ENCODE measurements around the gene CLSTN3.

DNA sequence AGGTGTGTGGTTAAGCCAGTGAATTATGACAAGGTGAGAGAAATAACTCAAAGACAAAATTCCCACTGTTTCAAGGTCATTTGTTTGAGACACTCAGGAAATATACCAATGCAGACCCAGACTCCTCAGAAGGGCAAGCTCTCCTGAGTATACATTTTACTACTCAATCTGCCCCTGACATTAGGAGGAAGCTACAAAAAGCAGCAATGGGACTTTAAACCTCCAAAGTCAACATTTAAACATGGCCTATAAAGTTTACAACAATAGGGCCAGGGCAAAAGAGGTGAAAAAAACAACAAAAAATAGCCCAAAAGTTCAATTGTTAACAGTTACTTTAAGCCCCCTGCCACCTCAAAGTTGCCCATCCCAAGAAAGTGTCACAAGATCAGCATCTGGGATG is 39.8 kb downstream of the CLSTN3 start:
- TF ChIP-seq, protein P1, sequence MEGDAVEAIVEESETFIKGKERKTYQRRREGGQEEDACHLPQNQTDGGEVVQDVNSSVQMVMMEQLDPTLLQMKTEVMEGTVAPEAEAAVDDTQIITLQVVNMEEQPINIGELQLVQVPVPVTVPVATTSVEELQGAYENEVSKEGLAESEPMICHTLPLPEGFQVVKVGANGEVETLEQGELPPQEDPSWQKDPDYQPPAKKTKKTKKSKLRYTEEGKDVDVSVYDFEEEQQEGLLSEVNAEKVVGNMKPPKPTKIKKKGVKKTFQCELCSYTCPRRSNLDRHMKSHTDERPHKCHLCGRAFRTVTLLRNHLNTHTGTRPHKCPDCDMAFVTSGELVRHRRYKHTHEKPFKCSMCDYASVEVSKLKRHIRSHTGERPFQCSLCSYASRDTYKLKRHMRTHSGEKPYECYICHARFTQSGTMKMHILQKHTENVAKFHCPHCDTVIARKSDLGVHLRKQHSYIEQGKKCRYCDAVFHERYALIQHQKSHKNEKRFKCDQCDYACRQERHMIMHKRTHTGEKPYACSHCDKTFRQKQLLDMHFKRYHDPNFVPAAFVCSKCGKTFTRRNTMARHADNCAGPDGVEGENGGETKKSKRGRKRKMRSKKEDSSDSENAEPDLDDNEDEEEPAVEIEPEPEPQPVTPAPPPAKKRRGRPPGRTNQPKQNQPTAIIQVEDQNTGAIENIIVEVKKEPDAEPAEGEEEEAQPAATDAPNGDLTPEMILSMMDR (IDR thresholded peaks at IDR 0.05 in 2 of 3, conservative IDR thresholded peaks at IDR 0.05 in 1 of 3; ENCODE audit: control insufficient read depth in 2 of 3, extremely low read depth in 1 of 3, insufficient read depth in 1 of 3, low read depth in 3 of 3, low read length in 3 of 3), result no peak
- TF ChIP-seq STAT3 (IDR thresholded peaks at IDR 0.05; ENCODE audit: low read depth, low read length), result no peak
- TF ChIP-seq ZNF24 (IDR thresholded peaks at IDR 0.05), result no peak
- TF ChIP-seq, protein P2, sequence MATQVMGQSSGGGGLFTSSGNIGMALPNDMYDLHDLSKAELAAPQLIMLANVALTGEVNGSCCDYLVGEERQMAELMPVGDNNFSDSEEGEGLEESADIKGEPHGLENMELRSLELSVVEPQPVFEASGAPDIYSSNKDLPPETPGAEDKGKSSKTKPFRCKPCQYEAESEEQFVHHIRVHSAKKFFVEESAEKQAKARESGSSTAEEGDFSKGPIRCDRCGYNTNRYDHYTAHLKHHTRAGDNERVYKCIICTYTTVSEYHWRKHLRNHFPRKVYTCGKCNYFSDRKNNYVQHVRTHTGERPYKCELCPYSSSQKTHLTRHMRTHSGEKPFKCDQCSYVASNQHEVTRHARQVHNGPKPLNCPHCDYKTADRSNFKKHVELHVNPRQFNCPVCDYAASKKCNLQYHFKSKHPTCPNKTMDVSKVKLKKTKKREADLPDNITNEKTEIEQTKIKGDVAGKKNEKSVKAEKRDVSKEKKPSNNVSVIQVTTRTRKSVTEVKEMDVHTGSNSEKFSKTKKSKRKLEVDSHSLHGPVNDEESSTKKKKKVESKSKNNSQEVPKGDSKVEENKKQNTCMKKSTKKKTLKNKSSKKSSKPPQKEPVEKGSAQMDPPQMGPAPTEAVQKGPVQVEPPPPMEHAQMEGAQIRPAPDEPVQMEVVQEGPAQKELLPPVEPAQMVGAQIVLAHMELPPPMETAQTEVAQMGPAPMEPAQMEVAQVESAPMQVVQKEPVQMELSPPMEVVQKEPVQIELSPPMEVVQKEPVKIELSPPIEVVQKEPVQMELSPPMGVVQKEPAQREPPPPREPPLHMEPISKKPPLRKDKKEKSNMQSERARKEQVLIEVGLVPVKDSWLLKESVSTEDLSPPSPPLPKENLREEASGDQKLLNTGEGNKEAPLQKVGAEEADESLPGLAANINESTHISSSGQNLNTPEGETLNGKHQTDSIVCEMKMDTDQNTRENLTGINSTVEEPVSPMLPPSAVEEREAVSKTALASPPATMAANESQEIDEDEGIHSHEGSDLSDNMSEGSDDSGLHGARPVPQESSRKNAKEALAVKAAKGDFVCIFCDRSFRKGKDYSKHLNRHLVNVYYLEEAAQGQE (IDR thresholded peaks at IDR 0.05; ENCODE audit: low read depth, low read length), result no peak
- TF ChIP-seq CBX3 (IDR thresholded peaks at IDR 0.05; ENCODE audit: borderline replicate concordance, low read depth), result no peak
- no peak for TF ChIP-seq EZH2 (IDR thresholded peaks at IDR 0.05; ENCODE audit: borderline replicate concordance, control insufficient read depth, low read depth, low read length)
- no peak for TF ChIP-seq BACH1 (IDR thresholded peaks at IDR 0.05; ENCODE audit: borderline replicate concordance)
- no peak for TF ChIP-seq ZNF274 (IDR thresholded peaks at IDR 0.05; ENCODE audit: insufficient read depth, insufficient read length)
